Measurements from ENCODE around the gene ZMYND15. TPM values are rescaled to one million over a fixed set of nuclear protein-coding genes. Genes with fewer than 3 reads are reported as not detected.

Gene ZMYND15
- total and polyA plus RNA-seq, 2 of the 13 experiments (the other 11 are each of a cell fraction or from before 2014, with no cell fraction given) = 0.24 to 2.7 TPM

- TF ChIP-seq GLI4 (CRISPR knock-in tag; IDR thresholded peaks at IDR 0.05; ENCODE audit: borderline replicate concordance) (no peak), LCORL (IDR thresholded peaks at IDR 0.05) (no peak), LCORL (CRISPR knock-in tag; IDR thresholded peaks at IDR 0.05) (peak; percentile 37; the same call in 1 of the 2 replicates), ZNF331 (CRISPR knock-in tag; IDR thresholded peaks at IDR 0.05) (peak; percentile 90), NFATC3 (CRISPR knock-in tag; IDR thresholded peaks at IDR 0.05) (no peak), ZBTB7A (CRISPR knock-in tag; IDR thresholded peaks at IDR 0.05) (peak; percentile 61; the same call in 1 of the 2 replicates), HES4 (CRISPR knock-in tag; IDR thresholded peaks at IDR 0.05; ENCODE audit: borderline replicate concordance) (peak; percentile 68; the same call in 1 of the 2 replicates), HOMEZ (CRISPR knock-in tag; IDR thresholded peaks at IDR 0.05; ENCODE audit: low read depth) (0 out of 2 replicates have a peak, but pooled peaks have one; percentile 76), MAX (IDR thresholded peaks at IDR 0.05) (peak; percentile 93), ZNF329 (CRISPR knock-in tag; IDR thresholded peaks at IDR 0.05; ENCODE audit: low read depth) (peak; percentile 61; the same call in 1 of the 2 replicates), THAP8 (CRISPR knock-in tag; IDR thresholded peaks at IDR 0.05; ENCODE audit: borderline replicate concordance) (no peak), ZGPAT (CRISPR knock-in tag; IDR thresholded peaks at IDR 0.05) (peak; percentile 78; the same call in 1 of the 2 replicates), IRX3 (CRISPR knock-in tag; IDR thresholded peaks at IDR 0.05; ENCODE audit: borderline replicate concordance, low read depth) (0 out of 2 replicates have a peak, but pooled peaks have one; percentile 53), BCLAF1 (IDR thresholded peaks at IDR 0.05) (no peak), TP53 (CRISPR knock-in tag; conservative IDR thresholded peaks at IDR 0.05) (peak; percentile 66), JDP2 (CRISPR knock-in tag; IDR thresholded peaks at IDR 0.05; ENCODE audit: borderline replicate concordance) (no peak)
Measured at GRCh38 chr17:4771519-4772234, 32.0 kb downstream of the ZMYND15 start, which contains the start of gene TM4SF5 (continued).
